ENCODE data around the gene RALGAPA2. TPM values are rescaled to one million over a fixed set of nuclear protein-coding genes. Genes with fewer than 3 reads are reported as not detected.

RALGAPA2 gene
- total RNA-seq, 2 experiments from 2014 or later, result 11.7 to 16.0 TPM

GRCh38 chr20:20412750-20413149 lies 299.7 kb downstream of the RALGAPA2 start:
- DNase-seq (no peak), ATAC-seq (no peak)
- no peaks in the 10 kb centered on the region for H3K9me3 Mint-ChIP-seq (ENCODE audit: low read depth)
- no peak overlapping the region for H3K27ac Mint-ChIP-seq
- peaks cover 3% of the 10 kb centered on the region for H3K4me1 Mint-ChIP-seq
- no peaks in the 10 kb centered on the region for H3K36me3 Mint-ChIP-seq
- CTCF ChIA-PET, result no interaction called here
- no peaks in the 10 kb centered on the region for H3K27me3 Mint-ChIP-seq
- no peak overlapping the region for H3K4me3 Mint-ChIP-seq

- CTCF ChIA-PET, result no interaction called here
- Mint-ChIP-seq H3K36me3 (no peaks in the 10 kb centered on the region), H3K9me3 (ENCODE audit: low read depth) (no peaks in the 10 kb centered on the region), H3K27ac (no peak overlapping the region), H3K4me3 (no peak overlapping the region), H3K27me3 (no peaks in the 10 kb centered on the region), H3K4me1 (peaks cover 3% of the 10 kb centered on the region)
- ATAC-seq (no peak), DNase-seq (no peak)
These were observed 300.6 kb downstream of the RALGAPA2 start for GRCh38 chr20:20411836-20412235.

GRCh38 chr20:20411402-20411801 lies 301.0 kb downstream of the RALGAPA2 start:
- CTCF ChIA-PET, result no interaction called here
- no peak overlapping the region for H3K4me3 Mint-ChIP-seq
- H3K36me3 Mint-ChIP-seq, result no peaks in the 10 kb centered on the region
- no peaks in the 10 kb centered on the region for H3K27me3 Mint-ChIP-seq
- no peak for DNase-seq
- no peak overlapping the region for H3K27ac Mint-ChIP-seq
- no peak for ATAC-seq
- peaks cover 3% of the 10 kb centered on the region for H3K4me1 Mint-ChIP-seq
- H3K9me3 Mint-ChIP-seq (ENCODE audit: low read depth), result no peaks in the 10 kb centered on the region

- Mint-ChIP-seq H3K27me3 (no peaks in the 10 kb centered on the region), H3K4me1 (peaks cover 3% of the 10 kb centered on the region), H3K4me3 (no peak overlapping the region), H3K27ac (no peak overlapping the region), H3K9me3 (ENCODE audit: low read depth) (no peaks in the 10 kb centered on the region), H3K36me3 (no peaks in the 10 kb centered on the region)
- CTCF ChIA-PET, result no interaction called here
- DNase-seq (no peak), ATAC-seq (no peak)
These were observed 301.8 kb downstream of the RALGAPA2 start for GRCh38 chr20:20410678-20411077.

GRCh38 chr20:20409331-20409730 lies 303.1 kb downstream of the RALGAPA2 start:
- Mint-ChIP-seq H3K36me3 (no peaks in the 10 kb centered on the region), H3K9me3 (ENCODE audit: low read depth) (no peaks in the 10 kb centered on the region), H3K27me3 (no peaks in the 10 kb centered on the region), H3K27ac (no peak overlapping the region), H3K4me3 (no peak overlapping the region), H3K4me1 (peaks cover 4% of the 10 kb centered on the region)
- DNase-seq, result no peak
- ATAC-seq, result no peak
- CTCF ChIA-PET, result no interaction called here

GRCh38 chr20:20407891-20408805 lies 304.3 kb downstream of the RALGAPA2 start:
- H3K4me1 Mint-ChIP-seq, result peaks cover 4% of the 10 kb centered on the region
- CTCF ChIA-PET, result no interaction called here
- ATAC-seq (no peak), DNase-seq (no peak)
- no peak overlapping the region for H3K4me3 Mint-ChIP-seq
- no peaks in the 10 kb centered on the region for H3K36me3 Mint-ChIP-seq
- no peaks in the 10 kb centered on the region for H3K9me3 Mint-ChIP-seq (ENCODE audit: low read depth)
- no peaks in the 10 kb centered on the region for H3K27me3 Mint-ChIP-seq
- no peak overlapping the region for H3K27ac Mint-ChIP-seq

- Mint-ChIP-seq H3K27ac (no peak overlapping the region), H3K36me3 (no peaks in the 10 kb centered on the region), H3K4me1 (peaks cover 2% of the 10 kb centered on the region), H3K27me3 (no peaks in the 10 kb centered on the region), H3K9me3 (ENCODE audit: low read depth) (no peaks in the 10 kb centered on the region), H3K4me3 (no peak overlapping the region)
- ATAC-seq, result no peak
- CTCF ChIA-PET, result no interaction called here
- no peak for DNase-seq
These were observed 306.1 kb downstream of the RALGAPA2 start for GRCh38 chr20:20406306-20406705.

- Mint-ChIP-seq H3K27ac (no peak overlapping the region), H3K4me3 (no peak overlapping the region), H3K4me1 (peaks cover 2% of the 10 kb centered on the region), H3K9me3 (ENCODE audit: low read depth) (no peaks in the 10 kb centered on the region), H3K36me3 (no peaks in the 10 kb centered on the region), H3K27me3 (no peaks in the 10 kb centered on the region)
- CTCF ChIA-PET, result no interaction called here
- ATAC-seq (no peak), DNase-seq (no peak)
These were observed 306.8 kb downstream of the RALGAPA2 start for GRCh38 chr20:20405623-20406022.

- ATAC-seq (no peak), DNase-seq (no peak)
- no peak overlapping the region for H3K4me3 Mint-ChIP-seq
- no peaks in the 10 kb centered on the region for H3K27me3 Mint-ChIP-seq
- peaks cover 2% of the 10 kb centered on the region for H3K4me1 Mint-ChIP-seq
- H3K27ac Mint-ChIP-seq, result no peak overlapping the region
- H3K36me3 Mint-ChIP-seq, result no peaks in the 10 kb centered on the region
- CTCF ChIA-PET, result no interaction called here
- no peaks in the 10 kb centered on the region for H3K9me3 Mint-ChIP-seq (ENCODE audit: low read depth)
These were observed 307.8 kb downstream of the RALGAPA2 start for GRCh38 chr20:20404633-20405032.

GRCh38 chr20:20401991-20402390 lies 310.5 kb downstream of the RALGAPA2 start:
- no peaks in the 10 kb centered on the region for H3K9me3 Mint-ChIP-seq (ENCODE audit: low read depth)
- H3K4me3 Mint-ChIP-seq, result no peak overlapping the region
- ATAC-seq, result no peak
- H3K27me3 Mint-ChIP-seq, result no peaks in the 10 kb centered on the region
- CTCF ChIA-PET, result no interaction called here
- peaks cover 2% of the 10 kb centered on the region for H3K4me1 Mint-ChIP-seq
- DNase-seq, result no peak
- H3K36me3 Mint-ChIP-seq, result no peaks in the 10 kb centered on the region
- no peak overlapping the region for H3K27ac Mint-ChIP-seq

- DNase-seq, result no peak
- Mint-ChIP-seq H3K36me3 (no peaks in the 10 kb centered on the region), H3K9me3 (ENCODE audit: low read depth) (no peaks in the 10 kb centered on the region), H3K4me1 (peaks cover under 1% of the 10 kb centered on the region), H3K27me3 (no peaks in the 10 kb centered on the region), H3K4me3 (no peak overlapping the region), H3K27ac (no peak overlapping the region)
- CTCF ChIA-PET, result no interaction called here
- no peak for ATAC-seq
These were observed 312.6 kb downstream of the RALGAPA2 start for GRCh38 chr20:20399531-20400500.

- no peak overlapping the region for H3K4me3 Mint-ChIP-seq
- H3K27me3 Mint-ChIP-seq, result no peaks in the 10 kb centered on the region
- H3K9me3 Mint-ChIP-seq (ENCODE audit: low read depth), result no peaks in the 10 kb centered on the region
- CTCF ChIA-PET, result no interaction called here
- H3K36me3 Mint-ChIP-seq, result no peaks in the 10 kb centered on the region
- no peaks in the 10 kb centered on the region for H3K4me1 Mint-ChIP-seq
- DNase-seq, result no peak
- ATAC-seq, result no peak
- H3K27ac Mint-ChIP-seq, result no peak overlapping the region
These were observed 314.3 kb downstream of the RALGAPA2 start for GRCh38 chr20:20398123-20398522.

GRCh38 chr20:20396794-20397193 lies 315.6 kb downstream of the RALGAPA2 start:
- ATAC-seq, result no peak
- Mint-ChIP-seq H3K27ac (no peak overlapping the region), H3K36me3 (no peaks in the 10 kb centered on the region), H3K4me3 (no peak overlapping the region), H3K9me3 (ENCODE audit: low read depth) (no peaks in the 10 kb centered on the region), H3K4me1 (no peaks in the 10 kb centered on the region), H3K27me3 (no peaks in the 10 kb centered on the region)
- CTCF ChIA-PET, result no interaction called here
- no peak for DNase-seq
